GM21576 (cell line): ENCODE results near the gene FBXO21.
"Not testable (repeated sequence)": the region's sequence is repeated elsewhere in the genome, so short reads cannot be mapped to it uniquely, and the experiment has no call there.

Experiments
- ATAC-seq: cut with Tn5 transposase; IDR thresholded peaks from one replicate; pipeline ENCODE4 v1.9.1; 2021; ENCODE audit warnings: mild to moderate bottlenecking, moderate library complexity; ENCODE audit not compliant: unreplicated experiment

The FBXO21 gene

DNA sequence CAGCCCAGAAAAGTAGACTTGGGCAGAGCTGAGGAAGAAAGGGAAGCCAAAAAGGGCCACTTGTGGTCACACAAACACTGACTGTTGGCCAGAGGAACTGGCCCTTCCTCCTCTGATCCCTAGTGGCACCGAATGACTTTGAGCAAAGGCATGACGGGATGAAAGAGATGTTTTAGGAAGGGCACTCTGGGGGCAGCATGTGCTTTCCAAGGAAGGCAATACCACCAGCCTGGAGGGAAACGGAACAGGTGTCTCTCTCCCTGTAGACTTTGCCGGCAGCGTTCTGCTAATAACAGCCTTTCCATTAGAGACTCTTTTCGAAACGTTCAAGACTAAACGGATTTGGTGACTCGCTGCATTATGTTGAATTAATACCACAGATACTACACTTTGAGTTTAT, 12.3 kb upstream of the FBXO21 start:
- no peak for ATAC-seq

- no peak for ATAC-seq
Measured at GRCh38 chr12:117202033-117202432, 11.8 kb upstream of the FBXO21 start.

- not testable (repeated sequence) for ATAC-seq
Measured at GRCh38 chr12:117199956-117200744, 9.9 kb upstream of the FBXO21 start.

DNA sequence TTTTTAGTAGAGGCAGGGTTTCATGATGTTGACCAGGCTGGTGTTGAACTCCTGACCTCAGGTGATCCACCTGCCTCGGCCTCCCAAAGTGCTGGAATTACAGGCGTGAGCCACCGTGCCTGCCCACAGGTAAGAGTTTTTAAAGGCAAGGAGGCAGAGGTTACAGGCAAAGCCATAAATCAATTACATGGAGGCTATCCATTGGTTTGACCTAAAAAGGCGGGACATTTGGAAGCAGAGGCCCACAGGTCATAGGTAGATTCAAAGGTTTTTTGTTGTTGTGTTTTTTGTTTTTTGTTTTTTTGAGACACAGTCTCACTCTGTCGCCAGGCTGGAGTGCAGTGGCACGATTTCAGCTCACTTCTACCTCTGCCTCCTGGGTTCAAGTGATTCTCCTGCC, 6.1 kb upstream of the FBXO21 start:
- not testable (repeated sequence) for ATAC-seq

- ATAC-seq, result not testable (repeated sequence)
Measured at GRCh38 chr12:117195027-117195426, 4.8 kb upstream of the FBXO21 start.

GRCh38 chr12:117193903-117194302, 3.6 kb upstream of the FBXO21 start:
- ATAC-seq, result no peak

- ATAC-seq, result not testable (repeated sequence)
Measured at GRCh38 chr12:117192581-117192980, 2.3 kb upstream of the FBXO21 start.

DNA sequence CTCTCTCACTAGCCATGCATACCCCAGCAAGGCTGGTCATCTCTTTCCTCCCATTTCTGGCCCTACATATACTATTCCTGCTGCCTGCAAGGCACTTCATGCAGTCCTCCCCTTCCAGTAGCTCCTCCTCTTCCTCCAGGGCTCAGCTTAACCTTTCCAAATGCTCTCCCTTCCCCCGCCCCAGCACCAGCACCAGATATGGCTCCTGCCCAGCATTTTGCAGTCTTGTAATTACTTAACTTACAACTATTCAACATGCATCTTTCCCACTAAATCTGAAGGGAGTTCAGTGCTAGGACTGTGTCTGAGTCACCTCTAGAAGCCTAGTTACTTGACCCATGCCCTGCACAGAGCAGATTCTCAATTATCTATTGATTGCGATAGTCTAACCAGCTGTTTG, 1.8 kb upstream of the FBXO21 start:
- ATAC-seq, result no peak

DNA sequence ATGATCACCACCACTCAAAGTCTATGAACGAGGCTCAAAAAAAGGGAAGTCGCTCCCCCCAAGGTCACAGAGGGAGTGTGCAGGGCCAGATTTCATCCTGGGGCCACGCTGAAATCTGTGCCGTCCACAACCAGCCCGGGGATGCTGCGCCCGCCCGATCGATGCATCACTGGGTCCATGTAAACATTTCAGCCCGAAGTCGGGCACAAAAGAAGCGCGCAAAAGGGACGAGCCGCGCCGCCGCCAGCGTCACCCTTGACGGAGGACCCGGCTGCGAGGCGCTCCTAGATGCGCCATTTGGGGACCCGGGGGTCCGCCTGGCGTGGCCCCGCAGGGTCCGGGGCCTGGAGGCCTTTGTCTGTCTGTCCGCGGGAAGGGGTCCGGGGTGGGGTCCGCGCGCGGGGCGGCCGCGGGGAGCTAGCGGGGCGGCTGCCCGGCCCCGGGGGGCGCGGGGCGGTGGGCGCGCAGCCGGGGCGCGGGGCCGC, 503 bp downstream of the FBXO21 start:
- ATAC-seq, result peak; percentile 25

- no peak for ATAC-seq
Measured at GRCh38 chr12:117188961-117189724, 1.1 kb downstream of the FBXO21 start.

GRCh38 chr12:117188121-117188665, 2.1 kb downstream of the FBXO21 start:
- no peak for ATAC-seq

- ATAC-seq, result no peak
Measured at GRCh38 chr12:117187421-117187820, 2.8 kb downstream of the FBXO21 start.

DNA sequence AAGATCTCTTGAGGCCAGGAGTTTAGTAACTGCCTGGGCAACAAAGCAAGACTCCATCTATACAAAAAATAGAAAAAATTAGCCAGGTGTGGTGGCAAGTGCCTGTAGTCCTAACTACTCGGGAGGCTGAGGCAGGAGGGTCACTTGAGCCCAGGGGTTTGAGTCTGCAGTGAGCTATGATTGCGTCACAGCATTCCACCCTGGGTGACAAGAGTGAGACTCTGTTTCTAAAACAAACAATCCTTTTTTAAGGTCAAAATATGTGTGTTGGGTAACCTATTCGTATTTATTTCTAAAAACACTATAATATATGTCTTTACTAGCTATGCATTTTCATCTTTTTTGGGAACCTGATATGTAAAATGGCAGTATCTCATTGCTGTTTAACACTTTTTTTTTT, 7.4 kb downstream of the FBXO21 start:
- no peak for ATAC-seq

GRCh38 chr12:117181468-117181843, 8.8 kb downstream of the FBXO21 start:
- ATAC-seq, result not testable (repeated sequence)

DNA sequence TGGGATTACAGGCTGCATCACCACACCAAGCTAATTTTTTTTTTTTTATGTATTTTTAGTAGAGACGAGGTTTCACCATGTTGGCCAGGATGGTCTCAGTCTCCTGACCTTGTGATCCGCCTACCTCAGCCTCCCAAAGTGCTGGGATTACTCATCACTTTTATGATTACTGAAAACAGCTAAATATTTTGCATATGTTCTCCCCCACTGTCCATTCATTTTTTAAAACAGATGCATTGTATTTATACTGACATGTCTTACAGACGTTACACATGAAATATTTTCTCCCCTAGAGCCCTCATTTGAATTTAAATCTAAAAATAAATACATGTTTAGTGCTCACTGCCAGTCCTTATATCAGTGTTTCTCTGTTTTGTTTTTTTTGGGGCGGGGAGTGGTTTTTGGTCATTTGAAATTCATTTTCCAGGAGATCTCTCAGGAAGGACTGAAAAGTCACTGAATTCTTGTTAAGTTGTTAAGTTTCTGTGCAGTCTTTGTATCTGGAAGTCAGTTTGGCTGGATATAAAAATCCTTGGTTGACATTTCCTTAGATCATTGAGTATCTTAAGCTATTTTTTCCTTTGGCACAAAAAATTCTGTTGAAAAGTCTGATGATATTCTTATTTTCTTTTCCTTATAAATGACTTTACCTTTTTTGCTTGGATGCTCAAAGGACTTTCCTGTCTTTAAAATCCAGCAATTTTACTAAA, 9.4 kb downstream of the FBXO21 start:
- no peak for ATAC-seq

- no peak for ATAC-seq
Measured at GRCh38 chr12:117178745-117179144, 11.5 kb downstream of the FBXO21 start.

DNA sequence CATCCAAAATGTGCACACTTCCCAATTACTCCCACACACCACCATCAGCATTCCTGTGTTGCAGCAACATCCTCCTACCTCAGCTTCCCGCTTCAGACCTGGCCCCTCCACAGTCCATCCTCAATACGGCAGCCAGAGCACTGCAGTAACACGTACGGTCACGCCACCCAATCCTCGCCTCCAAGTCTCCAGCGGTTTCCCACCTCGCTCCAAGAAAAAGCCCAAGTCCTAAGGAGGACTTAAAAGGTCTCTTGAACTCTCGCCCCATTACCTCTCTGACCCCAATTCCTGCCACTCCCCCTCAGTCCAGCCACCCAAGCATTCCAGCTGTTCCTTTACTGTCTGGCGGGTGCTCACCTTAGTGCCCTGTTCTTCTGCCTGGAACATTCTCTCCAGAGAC, 12.0 kb downstream of the FBXO21 start:
- no peak for ATAC-seq

DNA sequence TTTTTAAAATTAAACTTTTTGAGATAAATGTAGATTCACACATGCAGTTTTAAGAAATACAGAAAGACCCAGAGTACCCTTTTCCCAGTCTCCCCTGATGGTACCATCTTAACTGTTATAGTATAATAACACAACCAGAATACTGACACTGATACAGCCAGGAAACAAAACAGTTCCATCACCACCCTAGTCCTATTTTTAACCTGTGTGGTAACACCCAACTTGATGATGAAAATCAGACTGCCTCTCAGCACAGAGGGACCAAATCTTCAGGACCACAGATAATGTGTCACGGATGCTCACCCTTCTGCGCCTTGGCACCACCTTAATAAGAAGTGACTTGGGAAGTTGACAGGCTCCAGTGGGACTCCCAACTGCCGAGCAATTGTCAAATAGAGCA, 18.1 kb downstream of the FBXO21 start:
- no peak for ATAC-seq

GRCh38 chr12:117171499-117172162, 18.6 kb downstream of the FBXO21 start:
- no peak for ATAC-seq

DNA sequence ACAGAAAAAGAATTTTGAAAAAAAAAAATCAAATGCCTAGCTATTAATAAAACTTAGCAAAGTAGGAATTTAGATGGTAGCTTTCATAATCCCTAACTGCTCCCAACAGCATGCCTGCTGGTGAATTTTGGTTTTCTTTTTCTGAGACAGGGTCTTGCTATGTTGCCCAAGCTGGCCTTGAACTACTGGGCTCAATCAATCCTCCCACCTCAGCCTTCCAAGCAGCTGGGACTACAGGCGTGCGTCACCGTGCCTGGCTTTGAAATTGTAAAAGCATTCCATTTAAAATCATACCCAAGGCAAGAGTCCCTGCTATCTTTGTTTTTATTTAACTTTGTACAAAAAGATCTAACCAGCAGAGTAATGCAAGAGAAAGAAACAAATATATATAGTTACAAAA, 20.7 kb downstream of the FBXO21 start:
- no peak for ATAC-seq

GRCh38 chr12:117168976-117169375, 21.3 kb downstream of the FBXO21 start:
- no peak for ATAC-seq
